Smooth muscle cell (in vitro differentiated cells): ENCODE measurements around the gene SLC25A25. TPM values are rescaled to one million over a fixed set of nuclear protein-coding genes. Genes with fewer than 3 reads are reported as not detected.

Experiments
- DNase-seq: peaks from one replicate; lab custom pipeline; 2025; ENCODE audit not compliant: unreplicated experiment; lab: John Stamatoyannopoulos, UW
- H2AFZ ChIP-seq: fragments of 200-600 bp; sonication (generic); 2 replicates; pipeline ENCODE4 v1.6.0; 2016; ENCODE audit warnings: antibody characterized with exemption, low read depth, mild to moderate bottlenecking
- H3F3A ChIP-seq: fragments of 200-600 bp; sonication (generic); 2 replicates; pipeline ENCODE4 v1.6.0; 2017; ENCODE audit warnings: antibody characterized with exemption, low read depth
- H3K27ac ChIP-seq: fragments of 200-600 bp; sonication (generic); 2 replicates; pipeline ENCODE4 v1.5.1; 2016; ENCODE audit warnings: low read depth, mild to moderate bottlenecking
- H3K27me3 ChIP-seq: fragments of 200-600 bp; sonication (generic); 2 replicates; pipeline ENCODE4 v1.6.1; 2016; ENCODE audit warnings: low read depth, mild to moderate bottlenecking
- H3K36me3 ChIP-seq: fragments of 200-600 bp; sonication (generic); 2 replicates; pipeline ENCODE4 v1.5.1; 2016; ENCODE audit warnings: low read depth
- H3K4me1 ChIP-seq: fragments of 200-600 bp; sonication (generic); 2 replicates; pipeline ENCODE4 v1.5.1; 2016; ENCODE audit warnings: low read depth
- H3K4me2 ChIP-seq: fragments of 200-600 bp; sonication (generic); 2 replicates; pipeline ENCODE4 v1.6.0; 2016; ENCODE audit warnings: mild to moderate bottlenecking
- H3K4me3 ChIP-seq: fragments of 200-600 bp; sonication (generic); 2 replicates; pipeline ENCODE4 v1.5.1; 2016; ENCODE audit warnings: mild to moderate bottlenecking
- H3K79me2 ChIP-seq: fragments of 200-600 bp; sonication (generic); 2 replicates; pipeline ENCODE4 v1.6.0; 2016; ENCODE audit warnings: low read depth, mild to moderate bottlenecking
- H3K9ac ChIP-seq: fragments of 200-600 bp; sonication (generic); 2 replicates; pipeline ENCODE4 v1.6.0; 2016; ENCODE audit warnings: low read depth
- H3K9me3 ChIP-seq: fragments of 200-600 bp; sonication (generic); replicated peaks from 2 replicates; pipeline ENCODE4 v1.5.1; 2016; ENCODE audit warnings: low read depth
- H4K20me1 ChIP-seq: fragments of 200-600 bp; sonication (generic); 2 replicates; pipeline ENCODE4 v1.6.0; 2016; ENCODE audit warnings: low read depth
- CTCF ChIP-seq: fragments of 200-600 bp; sonication (generic); IDR thresholded peaks from 2 replicates; pipeline ENCODE4 v1.5.1; 2017; ENCODE audit warnings: borderline replicate concordance, mild to moderate bottlenecking, antibody characterized with exemption; ENCODE audit not compliant: insufficient read depth, poor library complexity, severe bottlenecking
- WGBS: methylation state at CpG from one replicate; pipeline ENCODE4 v1.1.7; 2016; ENCODE audit warnings: low lambda C conversion rate; 5-methylcytosine and 5-hydroxymethylcytosine counted together
- polyA plus RNA-seq: library from polyadenylated mRNA; unstranded; fragments of >200 nt; fragmentation: Nextera tagmentation; extraction: Ambion mirVana; gene quantifications from 2 replicates; pipeline ENCODE4 v1.2.1, GENCODE V29; 2016
- total RNA-seq: library from RNA; depleted of rRNA; stranded (reverse); fragments of >200 nt; gene quantifications from 2 replicates; pipeline ENCODE4 v1.2.3, GENCODE V29; 2014

Gene SLC25A25
- total and polyA plus RNA-seq, 2 experiments from 2014 or later: 15.7 to 20.5 TPM

DNA sequence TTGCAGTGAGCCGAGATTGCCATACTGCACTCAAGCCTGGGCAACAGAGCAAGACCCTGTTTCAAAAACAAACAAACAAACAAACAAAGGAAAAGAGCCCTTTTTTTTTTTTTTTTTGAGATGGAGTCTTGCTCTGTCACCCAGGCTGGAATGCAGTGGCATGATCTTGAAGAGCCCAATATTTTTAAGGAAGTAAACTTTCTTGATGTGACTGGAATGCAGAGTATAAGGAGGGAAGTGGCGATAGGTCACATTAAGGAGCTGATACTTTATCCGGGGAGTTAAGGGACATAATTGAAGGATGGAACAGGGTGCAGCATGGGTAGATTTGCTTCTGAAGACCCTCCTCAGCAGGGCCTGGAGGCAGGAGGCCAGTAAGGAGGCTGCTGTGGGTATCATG, 13.9 kb upstream of the SLC25A25 start:
- H3K79me2 ChIP-seq: no peaks in the 10 kb centered on the region
- TF ChIP-seq CTCF: no peak
- H3K9ac ChIP-seq: no peak overlapping the region
- H2AFZ ChIP-seq: no peak overlapping the region
- no peak overlapping the region for H3K4me2 ChIP-seq
- no peaks in the 10 kb centered on the region for H3F3A ChIP-seq
- H3K4me3 ChIP-seq: no peak overlapping the region
- 94% methylated on average over 3 of the region's 3 CpGs for WGBS
- no peaks in the 10 kb centered on the region for H3K27me3 ChIP-seq
- no peak overlapping the region for H3K27ac ChIP-seq
- H3K9me3 ChIP-seq: no peaks in the 10 kb centered on the region
- no peak for DNase-seq
- no peaks in the 10 kb centered on the region for H3K36me3 ChIP-seq
- no peaks in the 10 kb centered on the region for H4K20me1 ChIP-seq
- peaks cover 23% of the 10 kb centered on the region for H3K4me1 ChIP-seq

- Histone ChIP-seq H3K9ac (no peak overlapping the region), H3K36me3 (no peaks in the 10 kb centered on the region), H2AFZ (no peak overlapping the region), H3K4me1 (peaks cover 23% of the 10 kb centered on the region), H3K79me2 (no peaks in the 10 kb centered on the region), H3F3A (no peaks in the 10 kb centered on the region), H4K20me1 (no peaks in the 10 kb centered on the region), H3K27me3 (no peaks in the 10 kb centered on the region), H3K4me3 (no peak overlapping the region), H3K9me3 (no peaks in the 10 kb centered on the region), H3K4me2 (no peak overlapping the region), H3K27ac (no peak overlapping the region)
- no peak for TF ChIP-seq CTCF
- 59% methylated on average over 6 of the region's 7 CpGs for WGBS
- no peak for DNase-seq
These were observed 12.5 kb upstream of the SLC25A25 start for GRCh38 chr9:128055344-128056040.

DNA sequence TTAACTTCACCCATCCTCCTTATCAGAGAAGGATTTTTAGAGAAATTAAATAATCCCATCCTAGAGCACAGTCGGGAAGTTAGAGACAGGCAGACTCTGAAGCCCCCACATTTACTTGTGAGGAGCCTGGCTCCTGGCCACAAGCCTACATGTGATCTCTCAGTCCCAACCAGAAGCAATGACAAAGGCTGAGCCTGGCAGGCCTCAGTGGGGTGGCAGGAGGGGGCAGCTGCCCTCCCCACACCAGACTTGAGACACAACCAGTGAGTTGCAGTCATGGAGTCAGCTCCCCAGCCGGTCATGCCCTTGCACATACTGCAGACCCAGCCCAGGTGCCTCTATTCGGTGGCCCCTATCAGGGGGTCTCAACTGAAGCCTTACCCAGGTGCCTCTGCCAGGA, 11.9 kb upstream of the SLC25A25 start:
- Histone ChIP-seq H4K20me1 (no peaks in the 10 kb centered on the region), H3F3A (no peaks in the 10 kb centered on the region), H3K4me2 (no peak overlapping the region), H3K27me3 (no peaks in the 10 kb centered on the region), H3K4me3 (no peak overlapping the region), H3K36me3 (no peaks in the 10 kb centered on the region), H3K9ac (no peak overlapping the region), H3K9me3 (no peaks in the 10 kb centered on the region), H3K27ac (no peak overlapping the region), H3K4me1 (peaks cover 23% of the 10 kb centered on the region), H3K79me2 (no peaks in the 10 kb centered on the region), H2AFZ (no peak overlapping the region)
- 65% methylated on average over 3 of the region's 3 CpGs for WGBS
- no peak for TF ChIP-seq CTCF
- no peak for DNase-seq
